H1 (cell line): ENCODE results near the gene CLPTM1L. TPM values are rescaled to one million over a fixed set of nuclear protein-coding genes. Genes with fewer than 3 reads are reported as not detected.

Experiments
- FOSL1 ChIP-seq: IDR thresholded peaks from 2 replicates; pipeline ENCODE4 v1.6.1; 2011; ENCODE audit warnings: mild to moderate bottlenecking, low read depth, low read length, moderate library complexity; ENCODE audit not compliant: insufficient read depth
- RAD21 ChIP-seq, 2 experiments: IDR thresholded peaks in 1 of 2; conservative IDR thresholded peaks in 1 of 2; 2 replicates each; pipeline ENCODE4 v1.6.1; 2011; ENCODE audit warnings: low read depth in 2 of 2, low read length in 2 of 2, improper control_type of control experiment in 1 of 2, inconsistent platforms in 1 of 2, mild to moderate bottlenecking in 1 of 2, moderate library complexity in 1 of 2
- SP2 ChIP-seq: IDR thresholded peaks from 2 replicates; pipeline ENCODE4 v1.6.1; 2012; ENCODE audit warnings: mild to moderate bottlenecking, low read length, inconsistent platforms
- SP4 ChIP-seq: IDR thresholded peaks from 2 replicates; pipeline ENCODE4 v1.6.1; 2012; ENCODE audit warnings: low read length, inconsistent platforms
- polyA plus RNA-seq, 7 experiments: library from polyadenylated mRNA; depleted of rRNA in 3 of 7; stranded (reverse) in 5 of 7; unstranded in 2 of 7; fragments of >200 nt in 5 of 7; fragments of 200-250 nt in 2 of 7; gene quantifications; 1 replicate in 5 of 7; 2 replicates in 1 of 7; 4 replicates in 1 of 7; pipeline versions ENCODE4 v1.2.1 to v1.2.3, GENCODE V29; 2011 to 2013; ENCODE audit warnings: missing spikeins in 2 of 7, mixed read lengths in 2 of 7
- total RNA-seq: library from RNA; stranded (reverse); fragmentation: NEBNext Ultra II Directional; extraction: Animal tissue kit (Norgen Biotek cat#: 25700); gene quantifications from 2 replicates; pipeline ENCODE4 v1.2.1, GENCODE V29; 2021
- TF ChIP-seq, protein P1 (sequence below): fragments of 300-600 bp; sonication (generic); IDR thresholded peaks from 2 replicates; pipeline ENCODE4 v1.7.1; 2012; ENCODE audit warnings: low read length, moderate library complexity, mild to moderate bottlenecking, inconsistent platforms; ENCODE audit not compliant: insufficient replicate concordance
- TF ChIP-seq, protein P2 (sequence below): IDR thresholded peaks from 2 replicates; pipeline ENCODE4 v1.6.1; 2011; ENCODE audit warnings: low read length, improper control_type of control experiment

Gene CLPTM1L
- total and polyA plus RNA-seq, 2 of the 8 experiments (the other 6 are each of a cell fraction or from before 2014, with no cell fraction given) = 102 to 119 TPM

DNA sequence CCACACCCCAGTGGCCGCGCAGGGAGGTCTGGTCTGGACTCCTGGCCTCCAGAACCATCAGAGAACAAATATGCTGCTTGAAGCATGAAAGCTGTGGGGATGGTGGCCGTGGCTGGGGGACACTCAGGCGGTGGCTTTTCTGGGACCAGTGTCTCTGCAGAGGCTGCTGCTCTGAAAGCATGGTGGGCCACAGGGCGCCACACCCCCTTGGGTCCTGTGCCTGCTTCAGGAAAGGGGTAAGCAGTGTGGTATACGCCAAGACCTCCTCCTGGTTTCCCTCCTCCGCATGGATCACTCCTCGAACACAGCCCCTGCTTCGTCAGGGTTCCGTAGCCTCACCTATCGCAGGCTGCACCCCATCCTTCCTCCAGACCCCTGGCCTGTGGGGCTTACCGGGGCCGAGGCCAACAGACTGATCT lies 30.3 kb downstream of the CLPTM1L start (continued):
- TF ChIP-seq, protein P1, sequence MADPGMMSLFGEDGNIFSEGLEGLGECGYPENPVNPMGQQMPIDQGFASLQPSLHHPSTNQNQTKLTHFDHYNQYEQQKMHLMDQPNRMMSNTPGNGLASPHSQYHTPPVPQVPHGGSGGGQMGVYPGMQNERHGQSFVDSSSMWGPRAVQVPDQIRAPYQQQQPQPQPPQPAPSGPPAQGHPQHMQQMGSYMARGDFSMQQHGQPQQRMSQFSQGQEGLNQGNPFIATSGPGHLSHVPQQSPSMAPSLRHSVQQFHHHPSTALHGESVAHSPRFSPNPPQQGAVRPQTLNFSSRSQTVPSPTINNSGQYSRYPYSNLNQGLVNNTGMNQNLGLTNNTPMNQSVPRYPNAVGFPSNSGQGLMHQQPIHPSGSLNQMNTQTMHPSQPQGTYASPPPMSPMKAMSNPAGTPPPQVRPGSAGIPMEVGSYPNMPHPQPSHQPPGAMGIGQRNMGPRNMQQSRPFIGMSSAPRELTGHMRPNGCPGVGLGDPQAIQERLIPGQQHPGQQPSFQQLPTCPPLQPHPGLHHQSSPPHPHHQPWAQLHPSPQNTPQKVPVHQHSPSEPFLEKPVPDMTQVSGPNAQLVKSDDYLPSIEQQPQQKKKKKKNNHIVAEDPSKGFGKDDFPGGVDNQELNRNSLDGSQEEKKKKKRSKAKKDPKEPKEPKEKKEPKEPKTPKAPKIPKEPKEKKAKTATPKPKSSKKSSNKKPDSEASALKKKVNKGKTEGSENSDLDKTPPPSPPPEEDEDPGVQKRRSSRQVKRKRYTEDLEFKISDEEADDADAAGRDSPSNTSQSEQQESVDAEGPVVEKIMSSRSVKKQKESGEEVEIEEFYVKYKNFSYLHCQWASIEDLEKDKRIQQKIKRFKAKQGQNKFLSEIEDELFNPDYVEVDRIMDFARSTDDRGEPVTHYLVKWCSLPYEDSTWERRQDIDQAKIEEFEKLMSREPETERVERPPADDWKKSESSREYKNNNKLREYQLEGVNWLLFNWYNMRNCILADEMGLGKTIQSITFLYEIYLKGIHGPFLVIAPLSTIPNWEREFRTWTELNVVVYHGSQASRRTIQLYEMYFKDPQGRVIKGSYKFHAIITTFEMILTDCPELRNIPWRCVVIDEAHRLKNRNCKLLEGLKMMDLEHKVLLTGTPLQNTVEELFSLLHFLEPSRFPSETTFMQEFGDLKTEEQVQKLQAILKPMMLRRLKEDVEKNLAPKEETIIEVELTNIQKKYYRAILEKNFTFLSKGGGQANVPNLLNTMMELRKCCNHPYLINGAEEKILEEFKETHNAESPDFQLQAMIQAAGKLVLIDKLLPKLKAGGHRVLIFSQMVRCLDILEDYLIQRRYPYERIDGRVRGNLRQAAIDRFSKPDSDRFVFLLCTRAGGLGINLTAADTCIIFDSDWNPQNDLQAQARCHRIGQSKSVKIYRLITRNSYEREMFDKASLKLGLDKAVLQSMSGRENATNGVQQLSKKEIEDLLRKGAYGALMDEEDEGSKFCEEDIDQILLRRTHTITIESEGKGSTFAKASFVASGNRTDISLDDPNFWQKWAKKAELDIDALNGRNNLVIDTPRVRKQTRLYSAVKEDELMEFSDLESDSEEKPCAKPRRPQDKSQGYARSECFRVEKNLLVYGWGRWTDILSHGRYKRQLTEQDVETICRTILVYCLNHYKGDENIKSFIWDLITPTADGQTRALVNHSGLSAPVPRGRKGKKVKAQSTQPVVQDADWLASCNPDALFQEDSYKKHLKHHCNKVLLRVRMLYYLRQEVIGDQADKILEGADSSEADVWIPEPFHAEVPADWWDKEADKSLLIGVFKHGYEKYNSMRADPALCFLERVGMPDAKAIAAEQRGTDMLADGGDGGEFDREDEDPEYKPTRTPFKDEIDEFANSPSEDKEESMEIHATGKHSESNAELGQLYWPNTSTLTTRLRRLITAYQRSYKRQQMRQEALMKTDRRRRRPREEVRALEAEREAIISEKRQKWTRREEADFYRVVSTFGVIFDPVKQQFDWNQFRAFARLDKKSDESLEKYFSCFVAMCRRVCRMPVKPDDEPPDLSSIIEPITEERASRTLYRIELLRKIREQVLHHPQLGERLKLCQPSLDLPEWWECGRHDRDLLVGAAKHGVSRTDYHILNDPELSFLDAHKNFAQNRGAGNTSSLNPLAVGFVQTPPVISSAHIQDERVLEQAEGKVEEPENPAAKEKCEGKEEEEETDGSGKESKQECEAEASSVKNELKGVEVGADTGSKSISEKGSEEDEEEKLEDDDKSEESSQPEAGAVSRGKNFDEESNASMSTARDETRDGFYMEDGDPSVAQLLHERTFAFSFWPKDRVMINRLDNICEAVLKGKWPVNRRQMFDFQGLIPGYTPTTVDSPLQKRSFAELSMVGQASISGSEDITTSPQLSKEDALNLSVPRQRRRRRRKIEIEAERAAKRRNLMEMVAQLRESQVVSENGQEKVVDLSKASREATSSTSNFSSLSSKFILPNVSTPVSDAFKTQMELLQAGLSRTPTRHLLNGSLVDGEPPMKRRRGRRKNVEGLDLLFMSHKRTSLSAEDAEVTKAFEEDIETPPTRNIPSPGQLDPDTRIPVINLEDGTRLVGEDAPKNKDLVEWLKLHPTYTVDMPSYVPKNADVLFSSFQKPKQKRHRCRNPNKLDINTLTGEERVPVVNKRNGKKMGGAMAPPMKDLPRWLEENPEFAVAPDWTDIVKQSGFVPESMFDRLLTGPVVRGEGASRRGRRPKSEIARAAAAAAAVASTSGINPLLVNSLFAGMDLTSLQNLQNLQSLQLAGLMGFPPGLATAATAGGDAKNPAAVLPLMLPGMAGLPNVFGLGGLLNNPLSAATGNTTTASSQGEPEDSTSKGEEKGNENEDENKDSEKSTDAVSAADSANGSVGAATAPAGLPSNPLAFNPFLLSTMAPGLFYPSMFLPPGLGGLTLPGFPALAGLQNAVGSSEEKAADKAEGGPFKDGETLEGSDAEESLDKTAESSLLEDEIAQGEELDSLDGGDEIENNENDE = no peak
- TF ChIP-seq SP4 (no peak), FOSL1 (no peak), RAD21 (IDR thresholded peaks at IDR 0.05 in 1 of 2, conservative IDR thresholded peaks at IDR 0.05 in 1 of 2; ENCODE audit: low read depth in 2 of 2, low read length in 2 of 2) (no peak), SP2 (no peak)
- TF ChIP-seq, protein P2, sequence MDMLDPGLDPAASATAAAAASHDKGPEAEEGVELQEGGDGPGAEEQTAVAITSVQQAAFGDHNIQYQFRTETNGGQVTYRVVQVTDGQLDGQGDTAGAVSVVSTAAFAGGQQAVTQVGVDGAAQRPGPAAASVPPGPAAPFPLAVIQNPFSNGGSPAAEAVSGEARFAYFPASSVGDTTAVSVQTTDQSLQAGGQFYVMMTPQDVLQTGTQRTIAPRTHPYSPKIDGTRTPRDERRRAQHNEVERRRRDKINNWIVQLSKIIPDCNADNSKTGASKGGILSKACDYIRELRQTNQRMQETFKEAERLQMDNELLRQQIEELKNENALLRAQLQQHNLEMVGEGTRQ = no peak
